ENCODE measurements around the gene ACCSL. TPM values are rescaled to one million over a fixed set of nuclear protein-coding genes. Genes with fewer than 3 reads are reported as not detected.
A peak's percentile ranks its signal among the peaks of the same experiment; 100 is the strongest.

Gene ACCSL
- total and polyA plus RNA-seq, 8 donors: not detected

DNA sequence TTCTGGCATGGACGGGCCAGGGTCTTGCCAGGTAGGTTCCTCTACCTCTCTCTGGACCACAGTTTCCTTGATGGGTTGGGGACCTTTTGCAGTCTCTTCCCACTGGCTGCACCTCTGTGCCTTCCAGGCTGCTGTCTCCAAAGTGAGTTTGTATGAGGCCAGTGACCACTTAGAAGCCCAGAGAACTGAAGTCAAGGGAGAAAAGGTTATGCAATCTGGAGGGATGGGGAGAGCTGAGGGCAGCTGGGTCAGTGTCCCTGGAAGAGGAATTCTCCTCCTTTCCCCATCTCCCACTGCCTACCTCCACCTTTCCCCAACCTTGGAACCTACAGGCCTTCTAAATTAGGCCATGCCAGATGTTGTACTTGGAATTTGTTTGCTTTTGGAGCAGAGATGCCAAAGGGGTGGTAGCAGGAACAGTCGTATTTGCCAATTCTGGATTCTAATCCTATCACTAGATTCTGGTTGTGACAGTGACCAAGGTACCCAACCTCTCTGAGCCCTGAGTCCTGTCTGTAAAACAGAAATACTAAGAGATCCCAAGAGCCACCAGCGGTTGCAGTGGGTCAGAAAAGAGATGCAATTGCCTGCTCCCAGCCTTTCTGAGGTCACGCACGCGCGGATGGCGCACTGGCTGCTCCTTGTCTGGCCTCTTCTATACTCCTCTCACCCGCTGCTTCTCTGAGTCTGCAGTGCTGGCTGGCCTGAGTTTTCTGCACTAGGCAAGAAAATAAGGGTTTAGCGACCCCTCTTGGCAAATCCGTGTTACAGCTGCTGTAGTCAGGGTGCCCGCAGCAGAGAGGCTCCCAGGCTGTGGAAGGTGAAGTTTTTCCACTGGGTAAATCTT is 10.7 kb upstream of the ACCSL start:
- WGBS, 5 donors: 15 to 21% (median 19%) methylated on average over 10 to 12 of the region's 12 CpGs
- peak in 5 of 7 experiments; percentile 21 to 73 (median 64) for TF ChIP-seq CTCF (IDR thresholded peaks at IDR 0.05)
- peak in 1 of 3 donors; percentile 62 for TF ChIP-seq POLR2AphosphoS5 (IDR thresholded peaks at IDR 0.05)
- TF ChIP-seq EP300 (IDR thresholded peaks at IDR 0.05): no peak
- peak; percentile 66 to 94 for DNase-seq
- H3K9me3 ChIP-seq: peaks cover 0 to 8% (median 0%) of the 10 kb centered on the region in 4 donors
- H3K27me3 ChIP-seq: no peaks in the 10 kb centered on the region
- H3K4me1 ChIP-seq: peaks cover 0 to 19% (median 10%) of the 10 kb centered on the region in 4 donors
- intact Hi-C loops (cut with DNase I; ENCODE audit: low total_unique reads): loop anchor here (5.0 kb wide), 1 partner anchor 145 kb away; no protein-coding TSS in a partner anchor
- no peak overlapping the region for H3K4me3 ChIP-seq
- peak overlapping the region in 2 of 5 donors; percentile 6 to 40 for H3K27ac ChIP-seq
- no peaks in the 10 kb centered on the region for H3K36me3 ChIP-seq

GRCh38 chr11:44037658-44037998 is 10.2 kb upstream of the ACCSL start:
- intact Hi-C loops (cut with DNase I; ENCODE audit: low total_unique reads): loop anchor here (5.0 kb wide), 1 partner anchor 145 kb away; no protein-coding TSS in a partner anchor
- no peaks in the 10 kb centered on the region for H3K36me3 ChIP-seq
- H3K4me1 ChIP-seq: peaks cover 0 to 13% (median 6%) of the 10 kb centered on the region in 4 donors
- no peaks in the 10 kb centered on the region for H3K27me3 ChIP-seq
- DNase-seq: no peak
- peaks cover 0 to 8% (median 0%) of the 10 kb centered on the region in 4 donors for H3K9me3 ChIP-seq
- no peak overlapping the region for H3K27ac ChIP-seq
- no peak overlapping the region for H3K4me3 ChIP-seq
- 63 to 78% (median 70%) methylated on average over 2 of the region's 2 CpGs for WGBS, 5 donors
- TF ChIP-seq CTCF (IDR thresholded peaks at IDR 0.05) (no peak), POLR2A (IDR thresholded peaks at IDR 0.05) (no peak), POLR2AphosphoS5 (IDR thresholded peaks at IDR 0.05) (no peak), EP300 (IDR thresholded peaks at IDR 0.05) (no peak)

- Histone ChIP-seq H3K27ac (no peak overlapping the region), H3K9me3 (peaks cover 0 to 8% (median 0%) of the 10 kb centered on the region in 4 donors), H3K36me3 (no peaks in the 10 kb centered on the region), H3K27me3 (no peaks in the 10 kb centered on the region), H3K4me3 (no peak overlapping the region), H3K4me1 (no peaks in the 10 kb centered on the region)
- WGBS, 5 donors: 60 to 76% (median 66%) methylated on average over 2 of the region's 2 CpGs
- TF ChIP-seq EP300 (IDR thresholded peaks at IDR 0.05) (no peak), CTCF (IDR thresholded peaks at IDR 0.05) (no peak), POLR2AphosphoS5 (IDR thresholded peaks at IDR 0.05) (no peak), POLR2A (IDR thresholded peaks at IDR 0.05) (no peak)
- intact Hi-C loops (cut with DNase I; ENCODE audit: low total_unique reads): loop anchor here (10.0 kb wide), 1 partner anchor 168 kb away; no protein-coding TSS in a partner anchor
- no peak for DNase-seq
Measured at GRCh38 chr11:44043157-44043556, 4.6 kb upstream of the ACCSL start.

- Histone ChIP-seq H3K27ac (no peak overlapping the region), H3K4me3 (no peak overlapping the region), H3K27me3 (no peaks in the 10 kb centered on the region), H3K9me3 (peaks cover 0 to 4% (median 0%) of the 10 kb centered on the region in 4 donors), H3K4me1 (no peaks in the 10 kb centered on the region), H3K36me3 (no peaks in the 10 kb centered on the region)
- WGBS, 5 donors: 73 to 86% (median 77%) methylated on average over 2 of the region's 2 CpGs
- intact Hi-C loops (cut with DNase I; ENCODE audit: low total_unique reads): loop anchor here (10.0 kb wide), 1 partner anchor 171 kb away; no protein-coding TSS in a partner anchor
- DNase-seq: no peak
- TF ChIP-seq EP300 (IDR thresholded peaks at IDR 0.05) (no peak), POLR2A (IDR thresholded peaks at IDR 0.05) (no peak), POLR2AphosphoS5 (IDR thresholded peaks at IDR 0.05) (no peak), CTCF (IDR thresholded peaks at IDR 0.05) (no peak)
Measured at GRCh38 chr11:44046182-44046581, 1.6 kb upstream of the ACCSL start.
